Stimulated activated CD4-positive, alpha-beta T cell treated with anti-CD3 and anti-CD28 coated beads, Interleukin-1b, Interleukin-23, amount 100 ng/mL, for 1 hour (primary cell): ENCODE measurements around the gene YBX3.

Experiments used
- DNase-seq, 2 donors: peaks; one replicate each; pipeline ENCODE4 v3.0.0-alpha.2; 2020; ENCODE audit warnings: low read depth in 2 of 2

YBX3 gene

GRCh38 chr12:10669533-10669932, 53.6 kb downstream of the YBX3 start:
- DNase-seq, result no peak

DNA sequence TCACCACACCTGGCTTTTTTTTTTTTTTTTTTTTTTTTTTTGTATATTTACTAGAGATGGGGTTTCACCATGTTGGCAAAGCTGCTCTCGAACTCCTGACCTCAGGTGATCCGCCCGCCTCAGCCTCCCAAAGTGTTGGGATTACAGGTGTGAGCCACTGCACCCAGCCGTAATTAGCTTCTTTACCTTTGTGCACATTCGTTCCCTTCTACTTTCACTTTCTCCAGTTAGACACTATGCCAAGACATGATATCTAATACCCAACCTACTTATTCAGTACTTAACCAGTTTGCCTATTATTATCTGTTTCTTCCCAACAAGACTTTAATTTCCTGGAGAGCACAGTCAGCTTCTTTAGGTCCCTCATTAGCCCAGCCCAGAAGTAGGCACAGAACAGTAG, 54.6 kb downstream of the YBX3 start:
- DNase-seq, result no peak

GRCh38 chr12:10667581-10667980, 55.5 kb downstream of the YBX3 start:
- DNase-seq, result no peak

DNA sequence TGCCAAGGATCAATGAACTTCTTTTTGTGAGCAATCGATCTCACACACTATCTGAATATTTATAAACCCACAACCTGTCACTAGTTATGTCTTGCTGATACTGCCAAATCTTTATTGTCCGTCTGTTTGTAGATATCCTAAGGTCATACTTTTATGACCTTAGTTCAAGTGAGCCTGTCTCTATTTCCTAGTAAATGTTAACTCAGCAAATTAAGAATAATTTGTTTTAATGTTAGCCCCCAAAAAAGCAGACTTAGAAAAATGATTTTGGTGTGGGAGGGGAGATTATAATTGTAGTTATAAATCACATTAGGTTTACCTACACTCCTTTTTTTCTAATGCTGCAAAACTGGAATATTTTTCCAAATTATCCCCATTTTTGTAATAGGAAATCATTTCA, 58.6 kb downstream of the YBX3 start:
- no peak for DNase-seq

DNA sequence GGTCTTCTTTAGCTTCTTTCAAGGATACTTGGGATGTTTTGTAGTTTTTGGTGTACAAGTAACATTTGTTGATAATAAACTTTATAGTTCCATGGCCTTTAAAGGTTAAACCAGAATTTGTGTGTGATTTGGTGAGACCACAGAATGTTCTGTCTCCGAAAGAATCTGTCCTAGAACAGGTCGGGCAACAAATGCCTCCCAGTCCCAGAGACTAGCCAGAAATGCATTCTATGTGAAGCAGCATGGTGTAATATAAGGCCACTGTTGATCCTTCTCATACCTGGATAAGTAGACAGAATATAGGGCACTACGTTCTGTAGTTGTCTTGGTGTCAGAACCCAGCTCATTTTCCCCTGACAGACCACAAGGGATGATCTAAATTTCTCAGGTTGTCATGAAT, 59.3 kb downstream of the YBX3 start:
- no peak for DNase-seq

DNA sequence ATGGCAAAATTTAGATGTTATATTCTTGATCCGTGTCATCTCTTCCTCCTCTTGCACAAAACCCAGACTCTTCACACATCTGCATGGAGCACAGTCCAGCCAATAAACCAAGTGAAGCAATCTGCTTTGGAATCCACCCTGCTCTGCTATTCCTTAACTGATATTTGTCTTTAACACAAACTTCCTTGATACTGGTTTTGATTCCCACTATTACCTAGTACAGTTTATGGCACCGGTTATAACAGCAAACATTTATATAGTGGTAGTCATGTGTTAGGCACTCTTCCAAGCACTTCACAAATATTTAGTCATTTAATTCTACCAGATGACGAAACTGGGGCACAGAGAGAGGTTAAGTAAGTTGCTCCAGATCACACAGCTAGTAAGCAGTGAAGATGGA, 61.8 kb downstream of the YBX3 start:
- DNase-seq, result no peak

DNA sequence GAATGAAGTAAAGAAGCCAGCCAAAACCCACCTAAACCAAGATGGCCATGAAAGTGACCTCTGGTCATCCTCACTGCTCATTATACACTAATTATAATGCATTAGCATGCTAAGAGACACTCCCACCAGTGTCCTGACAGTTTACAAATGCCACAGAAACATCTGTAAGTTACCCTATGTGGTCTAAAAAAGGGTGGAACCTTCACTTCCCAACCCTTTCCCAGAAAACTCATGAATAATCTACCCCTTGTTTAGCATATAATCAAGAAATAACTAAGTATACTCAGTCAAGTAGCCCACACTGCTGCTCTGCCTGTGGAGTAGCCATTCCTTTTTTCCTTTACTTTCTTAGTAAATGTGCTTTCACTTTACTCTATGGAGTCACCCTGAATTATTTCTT, 69.1 kb downstream of the YBX3 start:
- DNase-seq, result no peak

- no peak for DNase-seq
These were observed 70.9 kb downstream of the YBX3 start for GRCh38 chr12:10652192-10652591.
